Germinal center (tissue), 1 donor: Measurements from ENCODE around the gene SNRPE.

Source experiments
- DNase-seq: peaks from one replicate; pipeline ENCODE4 v3.0.0; 2012; ENCODE audit warnings: mixed read lengths, low spot score

SNRPE gene

DNA sequence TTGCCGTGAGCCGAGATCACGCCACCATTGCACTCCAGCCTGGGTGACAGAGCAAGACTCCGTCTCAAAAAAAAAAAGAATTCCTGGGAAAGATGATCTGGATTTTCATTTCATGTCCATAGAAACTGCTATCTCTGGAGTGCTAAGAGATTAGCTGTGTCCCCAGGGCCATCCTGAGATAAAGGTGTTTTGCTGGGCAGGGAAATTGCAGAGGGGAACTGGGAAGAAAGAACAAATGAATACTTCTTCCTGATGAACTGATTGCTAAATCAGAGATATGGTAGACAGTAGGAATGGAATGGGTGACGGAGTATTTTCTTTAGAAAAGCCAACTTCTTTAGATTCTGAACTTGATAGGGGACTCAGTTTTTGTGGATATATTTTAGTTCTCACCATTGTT, 19.2 kb downstream of the SNRPE start:
- no peak for DNase-seq

DNA sequence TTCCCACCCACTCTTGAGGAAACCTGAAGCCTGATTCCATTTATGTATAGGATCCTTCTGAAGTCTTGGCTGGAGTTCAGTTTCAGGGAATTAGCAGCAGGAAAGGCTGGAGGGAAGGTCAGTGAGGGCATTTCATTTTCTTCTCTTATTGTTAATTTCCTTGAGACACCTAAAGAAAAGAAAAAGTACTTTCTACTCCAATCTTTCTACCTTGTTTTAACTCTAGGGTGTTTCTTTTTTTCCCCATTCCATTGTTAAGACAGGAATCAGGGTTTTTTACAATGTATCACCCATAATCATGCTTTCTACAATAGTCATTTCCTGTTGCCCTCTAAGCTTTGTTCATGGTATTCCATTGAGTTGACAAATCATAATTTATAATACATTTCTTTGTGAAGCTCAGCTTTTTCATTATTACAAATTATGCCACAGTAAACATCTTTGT, 27.4 kb downstream of the SNRPE start:
- DNase-seq: no peak

DNA sequence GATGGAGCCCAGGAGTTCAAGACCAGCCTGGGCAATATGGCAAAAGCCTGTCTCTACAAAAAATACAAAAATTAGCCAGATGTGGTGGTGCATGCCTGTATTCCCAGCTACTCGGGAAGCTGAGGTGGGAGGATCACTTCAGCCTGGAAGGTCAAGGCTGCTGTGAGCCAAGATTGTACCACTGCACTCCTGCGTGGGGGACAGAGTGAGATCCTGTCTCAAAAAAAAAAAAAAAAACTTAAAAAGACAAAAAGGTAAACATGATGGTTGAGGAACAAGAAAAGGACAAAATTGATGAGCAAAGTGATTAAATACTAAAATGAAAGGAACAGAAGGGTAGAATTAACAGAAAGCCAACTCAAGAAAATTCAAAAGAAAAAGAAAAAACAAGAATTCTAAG, 30.6 kb downstream of the SNRPE start:
- DNase-seq: no peak

DNA sequence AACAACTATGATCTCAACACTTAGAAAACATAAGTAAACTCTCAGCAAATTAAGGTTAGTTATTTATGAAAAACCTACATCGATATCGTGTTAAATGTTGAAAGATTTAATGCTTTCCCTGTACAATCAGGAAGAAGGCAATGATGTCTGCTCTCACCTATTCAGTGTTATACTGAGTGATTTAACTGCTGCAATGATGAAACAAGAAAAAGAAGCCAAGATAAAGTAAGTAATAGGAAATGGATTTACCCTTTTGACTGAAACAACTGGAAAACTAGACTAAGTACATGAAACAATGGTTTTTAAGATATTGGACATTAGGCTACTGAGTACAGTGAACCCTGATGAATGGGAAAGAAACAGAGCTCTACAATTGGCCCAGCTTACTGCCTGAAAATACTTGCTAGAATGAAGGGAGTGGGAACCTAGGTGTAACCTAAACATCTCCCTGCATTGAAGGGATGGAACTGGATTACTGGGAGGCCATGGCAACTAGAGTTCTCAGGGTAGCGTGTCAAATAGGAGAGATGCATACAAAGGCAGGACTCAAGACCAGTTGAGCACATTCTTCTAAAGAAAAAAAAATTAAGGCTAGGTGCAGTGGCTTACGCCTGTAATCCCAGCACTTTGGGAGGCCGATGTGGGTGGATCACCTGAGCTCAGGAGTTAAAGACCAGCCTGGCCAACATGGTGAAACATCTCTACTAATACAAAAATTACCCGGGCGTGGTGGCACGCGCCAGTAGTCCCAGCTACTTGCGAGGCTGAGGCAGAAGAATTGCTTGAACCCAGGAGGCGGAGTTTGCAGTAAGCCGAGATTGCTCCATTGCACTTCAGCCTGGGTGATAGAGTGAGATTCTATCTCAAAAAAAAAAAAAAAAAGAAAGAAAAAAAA, 37.3 kb downstream of the SNRPE start:
- DNase-seq: no peak

DNA sequence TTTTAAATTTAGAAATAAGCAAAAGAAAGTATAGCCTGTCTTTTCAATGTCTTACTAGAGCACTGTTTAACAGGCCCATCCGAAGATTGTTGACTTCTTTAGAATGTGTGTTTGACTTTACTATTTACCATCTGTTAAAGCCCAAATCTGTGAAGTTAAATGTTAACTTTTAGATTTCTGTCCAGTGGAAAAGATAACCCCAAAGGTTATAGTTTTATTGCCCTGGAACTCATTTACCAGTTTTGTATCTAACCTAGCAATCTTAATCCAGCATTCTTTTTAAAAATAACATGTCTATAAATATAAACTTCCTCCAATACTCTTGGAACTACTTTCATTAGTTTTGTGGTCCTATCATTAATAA, 37.9 kb downstream of the SNRPE start:
- no peak for DNase-seq

DNA sequence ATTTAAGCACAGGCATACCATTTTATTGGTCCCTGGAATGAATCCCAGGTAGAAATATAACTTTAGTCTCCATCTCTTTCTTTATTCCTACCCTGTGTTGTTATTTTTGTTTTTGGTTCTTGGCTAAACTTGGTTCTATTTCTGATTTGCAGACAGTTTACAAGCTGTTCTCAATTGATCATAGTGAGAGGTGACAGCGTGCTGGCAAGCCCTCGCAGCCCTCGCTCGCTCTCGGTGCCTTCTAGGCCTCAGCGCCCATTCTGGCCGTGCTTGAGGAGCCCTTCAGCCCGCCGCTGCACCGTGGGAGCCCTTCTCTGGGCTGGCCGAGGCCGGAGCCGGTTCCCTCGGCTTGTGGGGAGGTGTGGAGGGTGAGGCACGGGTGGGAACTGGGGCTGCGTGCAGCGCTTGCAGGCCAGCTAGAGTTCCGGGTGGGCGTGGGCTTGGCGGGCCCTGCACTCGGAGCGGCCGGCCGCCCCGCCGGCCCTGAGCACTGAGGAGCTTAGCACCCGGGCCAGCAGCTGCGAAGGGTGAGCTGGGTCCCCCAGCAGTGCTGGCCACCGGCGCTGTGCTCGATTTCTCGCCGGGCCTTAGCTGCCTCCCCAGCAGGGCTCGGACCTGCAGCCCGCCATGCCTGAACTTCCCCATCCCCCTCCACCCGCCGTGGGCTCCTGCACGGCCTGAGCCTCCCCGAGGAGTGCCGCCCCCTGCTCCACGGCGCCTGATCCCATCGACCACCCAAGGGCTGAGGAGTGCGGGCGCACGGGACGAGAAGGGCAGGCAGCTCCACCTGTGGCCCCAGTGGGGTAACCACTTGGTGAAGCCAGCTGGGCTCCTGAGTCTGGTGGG, 38.7 kb downstream of the SNRPE start:
- no peak for DNase-seq

DNA sequence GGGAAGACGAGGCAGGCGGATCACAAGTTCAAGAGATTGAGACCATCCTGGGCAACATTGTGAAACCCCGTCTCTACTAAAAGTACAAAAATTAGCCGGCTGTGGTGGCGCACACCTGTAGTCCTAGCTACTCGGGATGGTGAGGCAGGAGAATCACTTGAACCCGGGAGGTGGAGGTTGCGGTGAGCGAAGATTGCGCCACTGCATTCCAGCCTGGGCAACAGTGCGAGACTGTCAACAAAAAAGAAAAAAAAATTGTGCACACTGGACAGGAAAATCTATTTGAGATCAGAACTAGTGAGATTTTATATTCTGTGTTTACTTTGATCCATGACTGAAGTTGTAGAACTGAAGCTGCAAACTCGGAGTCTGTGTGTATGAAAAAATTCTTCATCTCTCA, 40.2 kb downstream of the SNRPE start:
- no peak for DNase-seq

DNA sequence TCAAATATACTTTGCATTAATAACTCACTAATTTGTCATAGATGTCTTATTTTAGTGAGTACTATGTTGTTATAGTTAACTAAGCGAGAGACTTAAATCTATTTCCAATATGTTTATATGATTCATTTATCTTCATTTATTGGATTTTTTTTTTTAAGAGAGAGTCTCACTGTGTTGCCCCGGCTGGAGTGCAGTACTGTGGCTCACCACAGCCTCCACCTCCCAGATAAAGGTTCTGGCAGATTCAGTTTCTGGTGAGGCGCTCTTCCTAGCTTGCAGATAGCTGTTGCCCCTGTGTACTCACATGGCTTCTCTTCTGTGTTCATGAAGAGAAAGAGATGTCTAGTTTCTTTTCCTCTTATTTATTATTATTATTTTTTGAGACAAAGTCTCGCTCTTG, 43.9 kb downstream of the SNRPE start:
- DNase-seq: no peak

DNA sequence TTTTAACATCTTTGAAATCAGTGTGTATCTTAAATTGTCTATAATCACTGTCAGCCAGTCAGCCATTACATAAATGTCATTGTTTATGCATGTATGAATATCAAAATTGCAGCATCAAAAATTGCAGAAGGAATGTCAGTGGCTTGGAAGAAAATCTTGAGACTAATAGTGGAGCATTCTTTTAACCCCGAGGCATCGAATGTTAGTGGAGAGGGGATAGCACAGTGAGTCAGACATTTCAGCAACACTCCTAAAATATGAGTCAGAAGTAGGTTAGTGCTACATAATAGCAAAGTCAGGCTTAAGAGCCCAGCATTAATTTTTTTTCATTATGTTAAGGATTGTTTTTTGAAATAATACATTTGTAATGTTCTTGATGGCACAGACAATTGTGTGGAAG, 45.5 kb downstream of the SNRPE start:
- DNase-seq: no peak

DNA sequence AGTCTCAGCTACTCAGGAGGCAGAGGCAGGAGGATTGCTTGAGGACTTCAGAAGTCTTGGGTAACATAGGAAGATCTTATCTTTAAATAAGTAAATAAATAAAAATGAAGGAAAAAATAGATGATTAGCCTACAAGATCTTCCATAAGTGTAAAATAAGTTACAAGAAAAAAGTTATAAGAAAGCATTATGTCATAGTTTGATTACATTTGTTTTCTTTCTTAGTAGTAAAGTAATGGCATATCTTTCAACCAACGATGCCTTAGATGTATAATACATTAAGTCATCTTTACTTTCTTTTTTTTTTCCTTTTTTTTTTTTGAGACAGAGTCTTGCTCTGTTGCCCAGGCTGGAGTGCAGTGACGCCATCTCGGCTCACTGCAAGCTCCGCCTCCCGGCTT, 46.5 kb downstream of the SNRPE start:
- no peak for DNase-seq

DNA sequence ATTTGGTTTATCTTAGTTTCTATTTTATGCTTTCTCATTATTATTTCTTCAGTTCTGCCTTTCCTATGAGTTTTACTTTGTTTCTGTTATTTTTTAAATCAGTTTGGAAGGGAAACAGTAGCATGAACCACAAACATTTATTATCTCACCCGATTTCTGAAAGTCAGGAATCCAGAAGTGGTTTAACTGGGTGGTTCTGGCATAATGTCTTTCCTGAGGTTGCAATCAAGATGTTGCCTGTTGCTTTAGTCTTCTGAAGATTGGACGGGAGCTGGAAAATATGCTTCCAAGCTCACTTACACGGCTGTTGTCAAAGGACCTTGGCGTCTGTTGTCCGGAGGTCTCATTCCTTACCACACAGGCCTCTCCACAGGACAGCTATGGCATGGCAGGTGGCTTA, 50.4 kb downstream of the SNRPE start:
- no peak for DNase-seq

DNA sequence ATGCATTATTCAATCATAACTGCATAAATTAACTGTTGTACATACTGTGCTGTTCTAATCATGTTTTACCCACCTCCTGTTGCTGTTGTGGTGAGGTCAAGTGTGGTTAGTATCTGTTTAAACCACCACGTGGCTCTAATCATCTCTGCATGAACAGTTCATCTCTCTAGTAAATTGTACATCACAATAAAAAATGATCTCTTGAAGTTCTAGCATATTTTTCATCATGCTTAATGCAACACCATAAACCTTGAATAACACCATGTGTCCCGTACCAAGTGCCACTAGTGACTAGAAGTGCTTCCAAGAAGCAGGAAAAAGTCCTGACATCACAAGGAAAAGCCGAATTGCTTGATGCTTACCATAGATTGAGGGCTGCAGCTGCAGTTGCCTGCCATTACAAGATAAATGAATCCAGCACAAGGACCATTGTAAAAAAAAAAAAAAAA, 51.7 kb downstream of the SNRPE start:
- DNase-seq: no peak

DNA sequence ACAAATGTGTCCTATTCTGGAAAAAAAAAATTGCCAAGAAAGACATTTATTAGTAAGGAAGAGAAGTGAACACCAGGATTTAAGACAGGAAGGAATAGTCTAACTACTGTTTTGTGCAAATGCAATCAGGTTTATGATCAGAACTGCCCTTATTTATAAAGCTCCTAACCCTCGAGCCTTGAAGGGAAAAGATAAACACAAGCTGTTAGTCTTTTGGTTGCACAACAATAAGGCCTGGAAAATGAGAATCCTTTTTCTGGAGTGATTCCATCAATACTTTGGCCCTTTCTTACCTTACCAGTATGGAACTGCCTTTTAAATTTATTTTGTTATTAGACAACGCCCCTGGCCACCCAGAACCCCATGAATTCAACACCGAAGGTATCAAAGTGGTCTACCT, 52.9 kb downstream of the SNRPE start:
- no peak for DNase-seq

DNA sequence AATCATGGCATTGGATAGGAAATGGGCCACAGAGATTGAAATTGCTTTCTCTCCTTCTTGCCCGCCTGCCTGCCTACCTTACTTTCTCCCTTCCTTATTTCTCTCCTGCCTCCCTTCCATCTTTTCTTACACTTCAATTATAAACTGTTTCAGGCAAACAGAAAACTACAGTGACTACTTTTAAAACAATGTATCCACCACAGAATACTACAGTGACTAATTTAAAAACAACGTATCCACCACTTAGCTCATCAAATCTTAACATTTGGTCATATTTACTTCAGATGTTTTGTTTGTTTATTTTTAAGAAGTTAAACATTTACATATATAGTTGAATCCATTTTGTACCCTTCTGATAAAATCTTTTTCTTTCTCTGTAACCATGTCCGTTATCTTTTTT, 54.4 kb downstream of the SNRPE start:
- no peak for DNase-seq

DNA sequence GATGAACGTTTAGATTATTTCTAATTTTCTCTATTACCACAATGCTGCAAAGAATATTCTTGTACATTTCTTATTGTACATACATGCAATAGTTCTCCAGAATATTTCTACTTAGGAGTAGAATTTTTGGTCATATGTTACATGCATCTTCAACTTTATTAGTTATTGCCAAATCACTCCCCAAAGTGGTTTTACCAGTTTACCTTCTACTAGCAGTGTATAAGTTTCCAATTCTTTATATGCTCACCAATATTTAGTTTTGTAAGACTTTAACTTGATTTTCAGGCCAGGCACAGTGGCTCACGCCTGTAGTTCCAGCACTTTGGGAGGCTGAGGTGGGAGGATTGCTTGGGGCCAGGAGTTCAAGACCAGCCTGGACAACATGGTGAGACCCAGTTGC, 55.4 kb downstream of the SNRPE start:
- no peak for DNase-seq
